Measurements from ENCODE around the gene L3MBTL4. TPM values are rescaled to one million over a fixed set of nuclear protein-coding genes. Genes with fewer than 3 reads are reported as not detected.

L3MBTL4 gene
- total RNA-seq, 2 donors from 2014 or later = 10.9 to 11.2 TPM

GRCh38 chr18:6404834-6405233, 9.9 kb downstream of the L3MBTL4 start:
- WGBS, 2 donors = 88 to 91% methylated on average over 5 of the region's 5 CpGs
- DNase-seq (no peak), ATAC-seq (no peak)
- Histone ChIP-seq H3K4me1 (peaks cover 5% of the 10 kb centered on the region), H3K4me3 (no peak overlapping the region), H3K9me3 (no peaks in the 10 kb centered on the region), H3K27ac (no peak overlapping the region), H3K27me3 (no peaks in the 10 kb centered on the region), H3K36me3 (replicated peaks in 1 of 2; ENCODE audit: insufficient read depth in 1 of 2, low read depth in 2 of 2) (no peaks in the 10 kb centered on the region)
- TF ChIP-seq CTCF (IDR thresholded peaks at IDR 0.05) (no peak), POLR2A (IDR thresholded peaks at IDR 0.05) (no peak)
- intact Hi-C loops (cut with DNase I) = no loop called here

DNA sequence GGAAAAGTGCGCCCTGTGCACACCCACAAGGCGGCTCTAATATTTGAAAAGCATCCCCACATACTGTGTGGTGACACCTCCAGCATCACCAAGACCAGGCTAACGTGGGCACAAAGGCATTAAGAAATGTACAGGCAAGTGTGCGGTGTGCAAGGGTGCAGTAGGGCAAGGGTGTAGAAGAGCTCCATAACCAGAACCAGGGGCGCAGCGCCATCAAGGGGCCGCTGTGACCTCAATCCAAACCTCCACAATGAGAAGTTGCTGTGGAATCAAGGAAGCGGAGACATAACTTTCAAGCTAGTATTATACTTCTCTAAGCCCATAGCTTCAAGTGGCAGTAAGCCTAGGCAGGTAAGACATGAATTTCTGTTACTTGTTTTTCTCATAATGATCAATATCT, 13.0 kb downstream of the L3MBTL4 start:
- Histone ChIP-seq H3K4me3 (no peak overlapping the region), H3K27ac (no peak overlapping the region), H3K9me3 (no peaks in the 10 kb centered on the region), H3K4me1 (peaks cover 6% of the 10 kb centered on the region), H3K36me3 (replicated peaks in 1 of 2; ENCODE audit: insufficient read depth in 1 of 2, low read depth in 2 of 2) (no peaks in the 10 kb centered on the region), H3K27me3 (no peaks in the 10 kb centered on the region)
- intact Hi-C loops (cut with DNase I) = no loop called here
- no peak for DNase-seq
- TF ChIP-seq CTCF (IDR thresholded peaks at IDR 0.05) = no peak
- TF ChIP-seq POLR2A (IDR thresholded peaks at IDR 0.05) = no peak
- 77 to 80% methylated on average over 8 of the region's 8 CpGs for WGBS, 2 donors
- ATAC-seq = no peak

GRCh38 chr18:6399776-6400175, 14.9 kb downstream of the L3MBTL4 start:
- Histone ChIP-seq H3K27me3 (no peaks in the 10 kb centered on the region), H3K4me1 (peaks cover 6% of the 10 kb centered on the region), H3K27ac (no peak overlapping the region), H3K36me3 (replicated peaks in 1 of 2; ENCODE audit: insufficient read depth in 1 of 2, low read depth in 2 of 2) (no peaks in the 10 kb centered on the region), H3K9me3 (no peaks in the 10 kb centered on the region), H3K4me3 (no peak overlapping the region)
- TF ChIP-seq CTCF (IDR thresholded peaks at IDR 0.05) = no peak
- TF ChIP-seq POLR2A (IDR thresholded peaks at IDR 0.05) = no peak
- no peak for DNase-seq
- intact Hi-C loops (cut with DNase I) = no loop called here
- no peak for ATAC-seq
- WGBS, 2 donors = 67 to 71% methylated on average over 1 of the region's 1 CpG

DNA sequence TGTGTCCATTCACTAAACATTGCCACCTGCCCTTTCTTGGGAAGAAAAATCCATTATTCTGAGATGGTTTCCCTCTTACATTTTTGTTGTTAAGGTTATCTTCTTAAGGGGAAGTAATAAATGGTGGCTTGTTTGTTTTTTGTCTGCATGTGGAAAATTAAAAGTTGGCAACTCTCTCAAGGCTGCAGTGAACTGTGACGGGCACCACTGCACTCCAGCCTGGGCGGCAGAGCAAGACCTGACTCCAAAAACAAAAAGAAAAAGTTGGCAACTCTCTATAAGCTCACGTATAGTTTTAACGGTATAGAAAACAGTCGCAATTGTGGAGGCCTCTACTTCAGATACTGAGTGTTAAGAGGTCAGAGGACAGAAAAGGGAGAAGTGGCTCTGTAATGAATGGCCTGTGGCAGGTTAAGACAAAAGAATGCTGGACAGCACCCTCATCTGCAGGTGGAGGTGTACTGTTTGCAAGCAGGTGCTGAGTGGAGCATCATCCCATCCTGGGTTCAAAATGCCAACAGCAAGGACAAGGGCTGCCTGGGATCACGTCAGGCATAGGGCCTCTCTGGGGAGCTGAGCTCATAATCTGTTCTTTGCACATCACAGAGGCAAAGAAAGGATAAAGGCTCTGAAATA, 16.7 kb downstream of the L3MBTL4 start:
- WGBS, 2 donors = 38 to 52% methylated on average over 6 of the region's 6 CpGs
- DNase-seq = no peak
- intact Hi-C loops (cut with DNase I) = no loop called here
- Histone ChIP-seq H3K4me1 (peaks cover 6% of the 10 kb centered on the region), H3K27me3 (no peaks in the 10 kb centered on the region), H3K27ac (no peak overlapping the region), H3K4me3 (no peak overlapping the region), H3K9me3 (no peaks in the 10 kb centered on the region), H3K36me3 (replicated peaks in 1 of 2; ENCODE audit: insufficient read depth in 1 of 2, low read depth in 2 of 2) (no peaks in the 10 kb centered on the region)
- TF ChIP-seq CTCF (IDR thresholded peaks at IDR 0.05) = no peak
- TF ChIP-seq POLR2A (IDR thresholded peaks at IDR 0.05) = no peak
- no peak for ATAC-seq

- no peak overlapping the region for H3K27ac ChIP-seq
- DNase-seq (no peak), ATAC-seq (no peak)
- no peaks in the 10 kb centered on the region for H3K27me3 ChIP-seq
- peaks cover 6% of the 10 kb centered on the region for H3K4me1 ChIP-seq
- no peaks in the 10 kb centered on the region for H3K9me3 ChIP-seq
- WGBS, 2 donors = 72 to 80% methylated on average over 5 of the region's 5 CpGs
- H3K36me3 ChIP-seq (replicated peaks in 1 of 2; ENCODE audit: insufficient read depth in 1 of 2, low read depth in 2 of 2) = no peaks in the 10 kb centered on the region
- H3K4me3 ChIP-seq = no peak overlapping the region
- intact Hi-C loops (cut with DNase I) = no loop called here
- TF ChIP-seq POLR2A (IDR thresholded peaks at IDR 0.05) (no peak), CTCF (IDR thresholded peaks at IDR 0.05) (no peak)
Measured at GRCh38 chr18:6396847-6397246, 17.9 kb downstream of the L3MBTL4 start.

All from body of pancreas (tissue), 4 donors.